G401.6 (cell line): ENCODE results near the gene NDUFB6.
"Not testable (repeated sequence)": the region's sequence is repeated elsewhere in the genome, so short reads cannot be mapped to it uniquely, and the experiment has no call there.

Experiments
- FAIRE-seq: peaks from 2 replicates; lab custom pipeline; 2012; peaks lifted over from hg19 to GRCh38; lab: Jason Lieb, UNC

Gene NDUFB6

GRCh38 chr9:32524558-32524891 is 48.4 kb downstream of the NDUFB6 start:
- FAIRE-seq = not testable (repeated sequence)

GRCh38 chr9:32523910-32524309 is 49.0 kb downstream of the NDUFB6 start:
- FAIRE-seq = no peak

GRCh38 chr9:32518276-32518675 is 54.7 kb downstream of the NDUFB6 start:
- FAIRE-seq = peak; percentile 87

GRCh38 chr9:32516241-32516640 is 56.7 kb downstream of the NDUFB6 start:
- FAIRE-seq = no peak

- FAIRE-seq = no peak
These were observed 64.2 kb downstream of the NDUFB6 start for GRCh38 chr9:32508728-32509127.

- FAIRE-seq = no peak
These were observed 70.0 kb downstream of the NDUFB6 start for GRCh38 chr9:32503008-32503407.
